A673 (cell line): Measurements from ENCODE around the gene SYVN1. TPM values are rescaled to one million over a fixed set of nuclear protein-coding genes. Genes with fewer than 3 reads are reported as not detected.

Source experiments
- BruUV-seq: library from RNA; stranded (reverse); fragments of 400-500 nt; replicated peaks from 2 replicates; lab custom pipeline; 2021; lab: Mats Ljungman, UMichigan
- CTCF ChIA-PET: fragments of 300-600 bp; sonication (Branson Sonifier 250); formaldehyde crosslinking; loops from one replicate; lab custom pipeline; 2022; ENCODE audit warnings: antibody characterized with exemption; lab: Charles Lee
- POLR2A ChIA-PET: fragments of 300-600 bp; sonication (Branson Sonifier 250); formaldehyde crosslinking; loops from one replicate; lab custom pipeline; 2022; ENCODE audit warnings: antibody characterized with exemption; ENCODE audit not compliant: low non-redundant PET; lab: Charles Lee
- DNase-seq: peaks from one replicate; pipeline ENCODE4 v3.0.0-alpha.2; 2015; ENCODE audit warnings: low spot score
- H3K27ac ChIP-seq: fragments of 200-600 bp; sonication (generic); 2 replicates; pipeline ENCODE4 v1.5.1; 2016; ENCODE audit warnings: mixed run types, low read depth, mild to moderate bottlenecking, mixed read lengths, antibody characterized with exemption, low read length; ENCODE audit not compliant: poor library complexity, severe bottlenecking
- H3K27me3 ChIP-seq: fragments of 200-600 bp; sonication (generic); replicated peaks from 2 replicates; pipeline ENCODE4 v1.6.1; 2017; ENCODE audit warnings: mixed run types, low read depth, mild to moderate bottlenecking, mixed read lengths, antibody characterized with exemption, low read length; ENCODE audit not compliant: insufficient read depth, poor library complexity
- H3K36me3 ChIP-seq: fragments of 200-600 bp; sonication (generic); 2 replicates; pipeline ENCODE4 v1.6.1; 2016; ENCODE audit warnings: mixed run types, mild to moderate bottlenecking, mixed read lengths, antibody characterized with exemption, low read length; ENCODE audit not compliant: insufficient read depth, poor library complexity, severe bottlenecking
- H3K4me1 ChIP-seq: fragments of 200-600 bp; sonication (generic); 2 replicates; pipeline ENCODE4 v1.6.1; 2017; ENCODE audit warnings: mixed run types, mild to moderate bottlenecking, mixed read lengths, antibody characterized with exemption, low read length; ENCODE audit not compliant: insufficient read depth, poor library complexity, severe bottlenecking
- H3K4me3 ChIP-seq: fragments of 200-600 bp; sonication (generic); 2 replicates; pipeline ENCODE4 v1.5.1; 2016; ENCODE audit warnings: low read depth, mixed run types, mild to moderate bottlenecking, mixed read lengths, low read length; ENCODE audit not compliant: poor library complexity, severe bottlenecking
- H3K9me3 ChIP-seq: fragments of 200-600 bp; sonication (generic); 2 replicates; pipeline ENCODE4 v1.6.1; 2016; ENCODE audit warnings: mixed run types, low read depth, mild to moderate bottlenecking, mixed read lengths, antibody characterized with exemption, low read length; ENCODE audit not compliant: poor library complexity, severe bottlenecking
- CTCF ChIP-seq: fragments of 300-800, 200-600 bp; sonication (generic); conservative IDR thresholded peaks from 2 replicates; pipeline ENCODE4 v1.5.1; 2017; ENCODE audit warnings: low read depth, mild to moderate bottlenecking, antibody characterized with exemption, low read length, moderate library complexity, mixed read lengths
- EZH2 ChIP-seq: fragments of 200-600 bp; sonication (generic); IDR thresholded peaks from 2 replicates; pipeline ENCODE4 v1.6.1; 2017; ENCODE audit warnings: borderline replicate concordance, low read depth, mild to moderate bottlenecking, mixed read lengths, antibody characterized with exemption, low read length; ENCODE audit not compliant: poor library complexity, severe bottlenecking
- intact Hi-C: fragments of 100-400 bp; cut with micrococcal nuclease; formaldehyde crosslinking; loops from one replicate; pipeline ENCODE4 v1.10.0; 2022; ENCODE audit not compliant: unreplicated experiment
- total RNA-seq: library from RNA; stranded (reverse); gene quantifications from 2 replicates; pipeline ENCODE4 v1.2.3, GENCODE V29; 2021

Gene SYVN1
- total RNA-seq, 1 experiment from 2014 or later: 48.5 TPM

DNA sequence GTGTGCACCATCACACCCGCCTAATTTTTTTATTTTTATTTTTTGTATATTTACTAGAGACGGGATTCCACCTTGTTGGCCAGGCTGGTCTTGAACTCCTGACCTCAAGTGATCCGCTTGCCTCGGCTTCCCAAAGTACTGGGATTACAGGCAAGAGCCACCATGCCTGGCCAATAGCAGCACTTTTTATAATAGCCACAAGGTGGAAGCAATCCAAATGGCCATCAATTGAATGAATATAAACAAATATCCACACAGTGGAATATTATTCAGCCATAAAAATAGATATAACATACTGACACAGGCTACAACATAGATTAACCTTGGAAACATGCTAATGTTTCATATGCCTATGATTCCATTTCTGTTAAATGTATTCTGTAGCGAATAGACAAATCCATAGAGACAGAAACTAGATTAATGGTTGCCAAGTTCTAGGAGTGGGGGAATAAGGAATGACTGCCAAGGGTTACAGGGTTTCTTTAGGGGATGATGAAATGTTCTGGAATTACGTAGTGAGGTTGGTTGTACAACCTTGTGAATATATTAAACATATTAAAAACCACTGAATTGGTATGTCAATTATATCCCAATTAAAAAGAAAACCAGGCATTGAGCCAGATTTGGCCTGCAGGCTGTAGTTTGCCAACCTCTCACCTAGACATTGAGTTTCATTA, 33.5 kb downstream of the SYVN1 start:
- H3K36me3 ChIP-seq: peaks cover 3% of the 10 kb centered on the region
- H3K27me3 ChIP-seq: no peaks in the 10 kb centered on the region
- TF ChIP-seq CTCF: peak; percentile 29; the same call in 1 of the 2 replicates
- no peak for TF ChIP-seq EZH2
- BruUV-seq: no TSS peak
- no peak overlapping the region for H3K4me3 ChIP-seq
- H3K27ac ChIP-seq: no peak overlapping the region
- ChIA-PET POLR2A (no interaction called here), CTCF (interaction anchor here (0.7 kb wide), 1 partner anchor 11 kb away, joined by 3 read pairs; the partner anchor contains the start of gene TM7SF2)
- intact Hi-C loops: no loop called here
- no peak for DNase-seq
- H3K4me1 ChIP-seq: peaks cover 5% of the 10 kb centered on the region
- no peaks in the 10 kb centered on the region for H3K9me3 ChIP-seq

- intact Hi-C loops: no loop called here
- POLR2A ChIA-PET: no interaction called here
- peak overlapping the region; percentile 89 for H3K4me3 ChIP-seq
- TF ChIP-seq EZH2: no peak
- TF ChIP-seq CTCF: no peak
- DNase-seq: no peak
- H3K9me3 ChIP-seq: no peaks in the 10 kb centered on the region
- peaks cover 5% of the 10 kb centered on the region for H3K4me1 ChIP-seq
- BruUV-seq: TSS peak; percentile 42
- peak overlapping the region; percentile 82 for H3K27ac ChIP-seq
- CTCF ChIA-PET: no interaction called here
- H3K36me3 ChIP-seq: peaks cover 3% of the 10 kb centered on the region
- H3K27me3 ChIP-seq: no peaks in the 10 kb centered on the region
Measured at GRCh38 chr11:65096926-65097325, 37.4 kb downstream of the SYVN1 start.

GRCh38 chr11:65095974-65096806, 38.1 kb downstream of the SYVN1 start, which contains the start of gene VPS51:
VPS51 (plus strand) TSS chr11:65096214; CDS start chr11:65096251, 37 bp downstream.
- DNase-seq: peak; percentile 96
- ChIA-PET POLR2A (no interaction called here), CTCF (no interaction called here)
- Histone ChIP-seq H3K36me3 (peaks cover 3% of the 10 kb centered on the region), H3K4me3 (peak within 1 kb of the TSS; percentile 89), H3K9me3 (no peaks in the 10 kb centered on the region), H3K27ac (peak within 1 kb of the TSS; percentile 82), H3K4me1 (peaks cover 5% of the 10 kb centered on the region), H3K27me3 (no peaks in the 10 kb centered on the region)
- no TSS peak for BruUV-seq
- intact Hi-C loops: no loop called here
- TF ChIP-seq EZH2 (no peak), CTCF (no peak)
